GM21723 (cell line): ENCODE results near the gene GSTA2.
"Not testable (repeated sequence)": the region's sequence is repeated elsewhere in the genome, so short reads cannot be mapped to it uniquely, and the experiment has no call there.

Experiments
- ATAC-seq: cut with Tn5 transposase; IDR thresholded peaks from one replicate; pipeline ENCODE4 v1.9.1; 2021; ENCODE audit warnings: mild to moderate bottlenecking, moderate library complexity; ENCODE audit not compliant: unreplicated experiment

Gene GSTA2

GRCh38 chr6:52760105-52760765 lies 3.0 kb downstream of the GSTA2 start:
- no peak for ATAC-seq

GRCh38 chr6:52759085-52759484 lies 4.2 kb downstream of the GSTA2 start:
- ATAC-seq = no peak

GRCh38 chr6:52757651-52758338 lies 5.5 kb downstream of the GSTA2 start:
- ATAC-seq = not testable (repeated sequence)

GRCh38 chr6:52754443-52754842 lies 8.8 kb downstream of the GSTA2 start:
- ATAC-seq = no peak

- ATAC-seq = not testable (repeated sequence)
These were observed 10.1 kb downstream of the GSTA2 start for GRCh38 chr6:52753137-52753536.

GRCh38 chr6:52752310-52752709 lies 11.0 kb downstream of the GSTA2 start:
- no peak for ATAC-seq

GRCh38 chr6:52749556-52750152 lies 13.6 kb downstream of the GSTA2 start:
- no peak for ATAC-seq

- not testable (repeated sequence) for ATAC-seq
These were observed 16.0 kb downstream of the GSTA2 start for GRCh38 chr6:52747301-52747700.

GRCh38 chr6:52746213-52746612 lies 17.1 kb downstream of the GSTA2 start:
- no peak for ATAC-seq

GRCh38 chr6:52745764-52746201 lies 17.5 kb downstream of the GSTA2 start:
- no peak for ATAC-seq

- no peak for ATAC-seq
These were observed 21.4 kb downstream of the GSTA2 start for GRCh38 chr6:52741872-52742271.

GRCh38 chr6:52739627-52740026 lies 23.6 kb downstream of the GSTA2 start:
- no peak for ATAC-seq

GRCh38 chr6:52739134-52739533 lies 24.1 kb downstream of the GSTA2 start:
- no peak for ATAC-seq

- no peak for ATAC-seq
These were observed 27.1 kb downstream of the GSTA2 start for GRCh38 chr6:52736145-52736544.

- no peak for ATAC-seq
These were observed 28.2 kb downstream of the GSTA2 start for GRCh38 chr6:52735071-52735470.

- ATAC-seq = no peak
These were observed 29.2 kb downstream of the GSTA2 start for GRCh38 chr6:52734072-52734471.

GRCh38 chr6:52733172-52733571 lies 30.1 kb downstream of the GSTA2 start:
- no peak for ATAC-seq

- ATAC-seq = no peak
These were observed 31.6 kb downstream of the GSTA2 start for GRCh38 chr6:52731719-52732118.

- ATAC-seq = no peak
These were observed 33.7 kb downstream of the GSTA2 start for GRCh38 chr6:52729576-52729975.

GRCh38 chr6:52728394-52728793 lies 34.9 kb downstream of the GSTA2 start:
- no peak for ATAC-seq

- ATAC-seq = no peak
These were observed 35.4 kb downstream of the GSTA2 start for GRCh38 chr6:52727908-52728307.
